ENCODE data around the gene HSPB8.
"Not testable (repeated sequence)": the region's sequence is repeated elsewhere in the genome, so short reads cannot be mapped to it uniquely, and the experiment has no call there.

The HSPB8 gene

DNA sequence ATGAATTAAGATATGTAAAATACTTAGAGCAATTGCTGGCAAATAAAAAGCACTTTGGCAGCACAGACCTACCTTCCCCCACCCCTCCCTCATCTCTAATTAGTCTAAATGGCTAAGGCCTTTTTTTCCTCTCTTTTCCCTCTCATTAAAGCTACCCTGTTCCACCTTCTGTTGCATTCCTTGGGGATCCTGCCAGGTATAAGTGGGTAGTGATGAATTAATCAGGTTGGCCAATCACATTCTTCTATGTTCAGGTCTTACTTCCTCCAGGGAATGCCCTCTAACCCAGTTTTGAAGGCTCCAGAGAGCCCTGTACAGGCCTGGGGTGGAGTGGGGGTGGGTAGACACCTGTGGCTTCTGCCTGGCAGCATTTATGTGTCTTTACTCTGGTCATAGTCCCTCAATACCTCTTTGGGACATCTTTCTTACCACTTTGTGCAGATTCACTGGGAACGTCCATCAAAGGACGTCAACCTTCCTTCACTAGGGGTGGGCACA, 28.4 kb downstream of the HSPB8 start:
- DNase-seq, result no peak

DNA sequence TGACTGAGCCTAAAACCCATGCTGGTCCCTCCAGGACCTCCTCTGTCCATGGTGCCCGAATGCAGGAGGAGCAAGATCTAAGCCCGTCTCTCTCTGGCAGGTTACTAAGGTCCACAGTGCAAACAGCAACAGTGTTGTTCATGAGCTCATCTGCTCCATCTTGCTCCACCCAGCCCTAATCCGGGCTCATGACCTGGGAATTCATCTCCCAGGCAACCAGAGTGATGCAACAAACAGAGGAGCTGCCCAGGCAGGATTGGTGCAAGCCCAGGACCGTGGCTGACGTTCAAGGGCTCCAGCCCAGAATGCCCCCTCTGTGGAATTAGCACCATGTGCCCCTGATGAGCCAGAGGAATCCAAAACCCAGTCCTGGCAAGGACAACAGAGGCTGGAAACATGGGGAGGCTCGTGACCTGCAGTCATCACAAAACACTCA, 29.9 kb downstream of the HSPB8 start:
- DNase-seq, result peak; percentile 85

DNA sequence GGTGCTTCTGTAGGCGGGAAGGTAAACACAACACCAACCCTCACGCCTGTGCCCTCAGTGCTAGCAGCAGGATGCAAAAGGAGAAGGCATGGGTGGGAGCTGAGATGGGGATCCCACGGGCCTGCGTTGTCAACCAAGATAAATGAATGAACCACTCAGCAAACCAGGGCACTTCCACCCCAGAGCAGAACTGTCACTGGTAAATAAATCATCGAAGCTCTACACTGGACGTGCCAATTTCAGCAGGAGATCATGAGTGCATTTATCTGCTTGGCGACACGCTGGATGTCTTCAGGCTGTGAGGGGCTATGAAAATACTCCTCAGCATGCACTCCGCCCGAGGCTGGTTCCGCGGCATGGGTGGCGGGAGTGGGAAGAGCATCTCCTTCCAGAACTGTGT, 33.2 kb downstream of the HSPB8 start:
- no peak for DNase-seq

DNA sequence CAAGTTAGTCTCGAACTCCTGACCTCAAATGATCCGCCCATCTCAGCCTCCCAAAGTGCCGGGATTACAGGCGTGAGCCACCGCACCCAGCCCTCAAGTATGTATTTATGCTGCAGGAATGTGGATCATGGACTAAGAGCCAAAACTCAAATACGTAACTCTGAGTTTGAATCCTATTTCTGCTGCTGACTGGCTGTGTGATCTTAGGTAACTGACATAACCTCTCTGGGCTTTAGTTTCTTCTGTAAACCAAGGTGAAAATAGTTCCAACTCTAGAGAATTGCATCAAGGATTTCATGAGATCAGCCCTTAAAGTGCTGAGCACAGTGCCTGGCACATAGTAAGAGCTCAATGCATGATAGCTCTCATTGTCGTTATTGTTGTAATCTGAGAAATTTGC, 37.4 kb downstream of the HSPB8 start:
- DNase-seq, result no peak

DNA sequence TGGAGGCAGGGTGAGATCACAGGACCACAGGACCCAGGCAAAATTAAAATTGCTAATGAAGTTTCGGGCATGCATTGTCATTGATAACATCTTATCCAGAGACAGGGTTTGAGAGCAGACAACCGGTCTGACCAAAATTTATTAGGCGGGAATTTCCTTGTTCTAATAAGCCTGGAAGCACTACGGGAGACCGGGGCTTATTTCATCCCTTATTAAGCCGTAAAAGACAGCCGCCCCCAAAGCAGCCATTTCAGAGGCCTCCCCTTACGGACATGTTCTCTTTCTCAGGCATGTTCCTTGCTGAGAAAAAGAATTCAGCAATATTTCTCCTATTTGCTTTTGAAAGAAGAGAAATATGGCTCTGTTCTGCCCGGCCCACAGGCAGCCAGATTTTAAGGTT, 40.1 kb downstream of the HSPB8 start:
- DNase-seq, result not testable (repeated sequence)

DNA sequence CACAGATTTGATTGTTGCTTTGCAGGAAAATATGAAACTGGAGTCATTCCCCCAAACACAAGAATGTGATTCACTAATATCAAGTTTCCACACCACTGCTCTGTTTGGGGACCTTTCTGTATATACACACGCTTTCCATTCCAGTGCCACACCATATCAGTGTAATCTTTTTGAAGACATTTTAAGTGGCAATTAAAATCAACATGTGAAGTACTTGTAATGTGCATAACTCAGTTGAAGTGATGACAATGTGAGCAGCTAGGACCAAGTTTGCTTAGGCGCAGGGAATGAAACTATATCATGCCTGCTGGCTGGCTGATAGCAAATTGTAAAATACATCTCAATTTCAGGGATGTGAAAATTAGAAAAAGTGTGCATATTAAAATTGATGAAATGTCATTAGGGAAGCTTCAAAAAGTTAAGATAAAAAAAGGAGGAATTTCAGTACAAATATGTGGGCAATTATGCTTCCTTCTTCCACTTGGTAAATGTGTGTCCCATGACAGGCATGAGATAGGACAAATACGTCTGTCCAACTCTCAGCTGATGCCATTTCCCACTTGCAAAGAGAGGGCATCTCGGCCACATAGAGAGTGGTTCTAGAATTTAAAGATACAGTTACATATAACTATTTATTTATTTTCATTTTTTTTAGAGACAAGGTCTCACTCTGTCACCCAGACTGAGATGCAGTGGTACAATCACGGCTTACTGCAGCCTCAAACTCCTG, 43.7 kb downstream of the HSPB8 start:
- DNase-seq, result peak; percentile 45

DNA sequence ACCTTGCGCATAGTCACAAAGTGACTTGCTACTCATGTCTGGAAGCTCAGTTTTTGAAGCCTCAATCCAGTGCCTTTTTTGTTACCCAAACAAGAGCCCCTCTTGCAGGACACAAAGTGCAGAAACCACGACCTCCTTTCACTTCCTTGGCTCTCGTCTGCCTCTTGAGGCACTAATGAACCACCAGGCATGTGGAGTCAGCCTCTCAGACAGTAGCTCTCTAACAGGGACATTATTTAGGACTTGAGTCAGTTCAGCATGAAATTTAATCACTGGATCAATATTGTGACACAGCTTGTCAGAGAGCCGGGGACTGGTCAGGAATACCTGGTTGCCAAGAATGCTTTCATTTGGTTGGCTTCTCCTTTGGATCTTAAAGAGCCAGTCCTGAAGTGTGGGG, 46.7 kb downstream of the HSPB8 start:
- DNase-seq, result peak; percentile 84

DNA sequence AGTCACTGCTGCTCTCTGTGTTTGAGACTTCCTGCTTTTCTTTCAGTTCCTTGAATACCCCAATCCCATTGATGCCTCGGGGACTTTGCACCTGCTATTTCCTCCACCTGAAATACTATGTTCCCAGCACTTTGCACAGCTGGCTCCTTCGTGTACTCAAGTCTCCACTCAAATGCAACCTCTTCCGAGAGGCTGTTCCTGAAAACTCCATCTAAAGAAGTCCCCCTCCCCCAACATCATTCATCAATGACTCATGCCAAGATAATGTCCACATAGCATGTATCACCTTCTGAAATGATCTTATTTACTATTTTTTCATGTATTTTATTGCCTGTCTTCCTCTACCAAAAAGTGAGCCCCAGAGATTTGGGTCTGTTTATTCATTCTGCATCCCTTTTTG, 48.6 kb downstream of the HSPB8 start:
- DNase-seq, result no peak

DNA sequence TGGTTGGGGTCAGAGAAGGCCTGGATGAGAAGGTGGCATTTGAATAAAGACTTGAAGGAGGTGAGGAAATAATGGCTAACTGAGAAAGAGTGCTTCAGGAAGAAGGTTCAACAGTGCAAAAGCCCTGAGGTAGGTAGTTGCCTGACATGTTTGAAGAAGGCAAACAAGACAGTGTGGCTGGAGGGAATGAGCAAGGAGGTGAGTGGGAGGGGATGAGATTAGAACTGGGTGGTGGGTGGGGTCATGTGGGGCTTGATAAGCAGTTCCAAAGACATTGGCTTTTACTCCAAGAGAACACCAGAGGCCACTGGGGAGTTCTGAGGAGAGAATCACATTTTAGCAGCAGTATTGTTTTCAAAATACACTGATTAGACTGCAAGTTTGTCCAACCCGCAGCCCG, 50.5 kb downstream of the HSPB8 start:
- DNase-seq, result no peak

DNA sequence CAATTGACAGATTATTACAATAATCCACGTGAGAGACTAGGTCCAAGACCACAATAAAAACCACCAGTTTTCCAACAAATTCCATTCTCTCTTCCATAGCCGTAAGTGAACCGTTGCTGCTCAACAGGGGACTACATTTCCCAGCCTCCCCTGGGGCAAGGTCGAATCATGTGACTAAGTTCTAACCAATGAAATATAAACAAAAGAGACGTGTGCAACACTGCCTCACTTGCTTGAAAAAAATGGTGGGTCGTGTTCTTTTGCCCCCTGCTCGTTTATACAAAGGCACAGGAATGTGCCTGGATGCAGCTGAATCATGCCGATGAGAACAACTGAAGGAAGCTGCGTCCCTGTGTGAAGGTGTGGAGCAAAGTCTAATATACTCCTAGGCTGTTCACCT, 51.1 kb downstream of the HSPB8 start:
- peak; percentile 72 for DNase-seq

DNA sequence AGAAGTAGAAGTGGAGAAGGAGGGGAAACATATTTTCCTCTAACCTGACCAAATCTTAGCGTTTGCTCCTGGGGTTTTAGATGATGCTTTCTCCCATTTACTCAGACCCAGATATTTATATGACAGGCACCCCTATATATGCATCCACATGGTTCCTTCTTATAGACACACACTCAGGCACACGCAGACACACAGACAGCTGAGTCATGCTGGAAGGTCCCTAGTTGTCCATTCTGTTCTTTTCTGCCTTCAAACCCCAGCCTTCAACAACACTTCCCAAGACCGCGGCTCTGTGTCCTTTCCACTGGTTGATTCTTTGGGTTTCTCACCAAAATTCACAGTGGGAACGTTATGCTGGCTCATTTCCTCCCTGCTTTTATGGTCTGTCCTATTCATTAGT, 52.1 kb downstream of the HSPB8 start:
- no peak for DNase-seq

DNA sequence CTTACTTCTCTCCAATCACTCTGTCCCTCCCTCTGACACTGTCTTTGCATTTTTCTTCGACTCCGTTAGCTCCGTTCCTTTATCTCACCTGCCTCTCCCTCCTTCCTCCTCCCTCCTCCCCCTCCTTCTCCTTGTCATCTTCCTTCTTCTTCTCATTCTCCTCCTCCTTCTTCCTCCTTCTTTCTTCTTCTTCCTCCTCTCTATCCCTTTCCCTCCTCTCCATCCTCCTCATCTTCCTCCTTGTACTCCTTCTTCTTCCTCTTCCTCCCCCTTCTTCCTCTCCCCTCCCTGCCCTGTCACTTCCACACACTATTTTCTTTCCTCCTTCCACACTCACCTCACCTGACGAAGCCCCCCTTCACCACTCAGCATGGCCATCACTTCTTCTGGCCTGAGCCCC, 53.0 kb downstream of the HSPB8 start:
- no peak for DNase-seq

DNA sequence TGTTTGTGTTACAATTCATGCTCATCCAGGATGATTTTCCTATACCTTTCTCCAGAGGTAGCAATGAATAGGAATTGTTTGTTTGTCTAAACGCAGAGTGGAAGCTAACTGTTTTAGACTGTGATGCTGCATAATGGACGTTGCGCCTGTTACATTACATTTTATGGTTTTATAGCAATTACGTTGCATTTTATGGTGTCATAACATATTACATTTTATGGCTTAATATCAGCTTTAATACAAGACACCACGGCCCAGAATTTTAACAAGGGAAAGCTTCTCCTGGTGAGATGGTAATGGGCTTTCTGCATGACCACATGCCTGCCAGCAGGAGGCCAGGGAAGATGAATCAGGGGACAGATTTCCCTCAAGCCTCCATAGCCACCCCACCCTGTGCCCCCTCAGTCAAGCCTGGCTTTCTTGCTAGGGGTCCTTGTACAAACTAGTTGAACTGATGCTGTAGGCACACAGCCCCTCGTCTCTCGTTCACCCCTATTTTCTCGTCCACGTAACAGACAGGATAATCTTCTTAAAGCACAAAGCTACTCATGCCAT, 56.5 kb downstream of the HSPB8 start:
- no peak for DNase-seq

DNA sequence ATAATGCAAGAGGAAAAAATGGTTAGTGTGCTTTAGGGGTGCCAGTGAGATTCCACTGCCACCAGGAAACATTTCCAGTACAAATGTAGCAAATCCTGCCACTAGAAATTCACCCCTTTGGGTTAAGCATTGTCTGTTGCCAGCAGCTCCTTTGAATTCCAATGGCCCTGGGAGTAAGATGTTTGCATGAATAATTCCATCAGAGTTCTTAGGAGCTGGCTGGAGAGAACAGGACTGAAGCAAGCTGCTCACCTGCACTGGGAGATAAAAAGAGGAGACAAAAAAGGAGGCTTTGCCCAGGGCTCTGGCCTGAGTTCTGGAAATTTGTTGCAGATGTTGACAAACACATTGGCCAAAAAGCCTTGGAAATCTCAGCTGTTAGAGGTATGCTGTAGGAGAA, 57.6 kb downstream of the HSPB8 start:
- no peak for DNase-seq

DNA sequence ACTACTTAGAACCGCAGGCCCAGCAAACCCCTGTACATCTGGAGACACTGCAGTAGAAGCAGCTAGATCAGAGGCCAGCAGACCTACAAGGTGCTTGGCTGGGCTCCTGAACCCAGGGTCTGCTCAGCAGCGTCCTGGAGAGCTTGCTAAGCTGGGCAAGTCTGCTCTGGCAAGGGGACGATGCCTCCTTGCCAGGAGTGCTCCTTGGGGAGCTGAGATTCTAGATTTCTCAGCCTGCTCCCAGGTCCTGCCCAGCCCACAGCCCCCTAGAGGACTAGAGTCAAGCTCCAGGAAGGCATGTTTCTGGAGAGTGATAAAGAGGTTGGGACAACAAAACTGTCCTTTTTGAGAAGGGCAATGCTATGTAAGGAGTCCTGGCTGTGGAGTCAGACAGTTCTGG, 60.3 kb downstream of the HSPB8 start:
- DNase-seq, result no peak

DNA sequence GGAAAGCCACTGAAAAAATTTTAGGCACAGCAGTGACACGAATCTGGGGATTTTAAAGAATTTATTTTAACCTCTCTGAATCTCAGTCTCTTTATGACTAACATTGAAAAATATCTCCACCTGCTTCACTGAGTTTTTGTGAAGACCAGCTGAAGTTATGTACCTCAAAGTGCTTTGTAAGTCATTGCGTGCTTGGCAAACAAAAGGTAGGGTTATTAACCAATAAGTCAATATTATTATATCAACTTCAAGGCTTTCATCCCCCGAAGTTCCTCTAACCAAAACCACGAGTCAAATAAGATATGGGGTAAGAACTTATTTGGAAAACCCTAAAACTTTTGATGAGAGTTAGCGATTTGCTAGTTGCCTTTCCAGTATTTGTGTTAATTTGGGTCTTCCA, 62.3 kb downstream of the HSPB8 start:
- DNase-seq, result no peak

DNA sequence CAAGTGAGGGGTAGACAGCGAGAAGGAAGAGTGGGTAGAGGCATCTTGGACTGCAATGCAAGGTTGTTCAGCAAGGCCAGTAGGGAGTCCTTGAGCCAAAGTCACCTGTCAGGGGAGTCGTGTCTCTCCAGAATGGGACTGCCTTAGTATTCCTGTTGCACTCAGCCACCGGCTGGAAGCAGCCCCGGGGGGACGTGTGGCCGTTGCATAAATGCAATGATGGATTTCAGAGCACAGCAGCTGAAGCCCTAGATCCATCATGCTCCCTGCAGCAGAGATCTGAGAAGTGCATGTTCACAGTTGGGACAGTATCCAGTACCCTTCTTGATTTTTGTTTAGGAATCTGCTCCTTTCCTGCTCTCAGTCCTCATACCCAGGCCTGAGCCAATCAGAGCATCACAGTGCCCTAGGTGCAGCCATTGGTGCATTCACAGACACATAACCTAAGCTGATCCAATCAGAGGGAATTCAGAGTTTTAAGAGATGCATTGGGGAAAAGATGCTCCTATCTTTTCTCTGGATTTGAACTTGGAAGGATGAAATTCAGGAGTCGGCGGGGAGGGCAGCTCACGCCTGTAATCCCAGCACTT, 62.9 kb downstream of the HSPB8 start:
- no peak for DNase-seq
